ENCODE measurements around the gene MGRN1. TPM values are rescaled to one million over a fixed set of nuclear protein-coding genes. Genes with fewer than 3 reads are reported as not detected.
A peak's percentile ranks its signal among the peaks of the same experiment; 100 is the strongest.

Gene MGRN1
- total RNA-seq, 1 donor from 2014 or later: 79.7 TPM

DNA sequence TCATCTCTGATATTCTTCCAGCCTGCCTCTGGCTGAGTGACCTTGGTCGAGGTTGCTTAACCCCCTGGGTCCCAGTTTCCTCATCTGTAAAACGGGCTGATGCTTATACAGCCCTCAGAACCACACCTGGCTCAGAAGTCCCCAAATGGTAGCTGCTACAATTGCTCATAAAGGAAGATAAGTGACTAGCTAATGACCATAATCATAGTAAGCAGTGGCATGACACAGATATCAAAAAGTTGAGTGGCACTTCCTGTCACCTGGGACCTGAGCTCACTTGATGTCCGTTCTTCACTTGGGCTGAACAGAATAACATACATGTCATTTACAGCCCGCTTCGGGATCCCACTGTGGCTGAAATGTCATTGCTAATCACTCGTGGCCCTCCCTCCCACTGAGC, 1.8 kb downstream of the MGRN1 start:
- Mint-ChIP-seq H3K27ac (ENCODE audit: unreplicated experiment) (no peak overlapping the region), H3K36me3 (ENCODE audit: low read depth) (peaks cover 9% of the 10 kb centered on the region), H3K27me3 (ENCODE audit: low read depth) (no peaks in the 10 kb centered on the region), H3K4me1 (peaks cover 28% of the 10 kb centered on the region), H3K4me3 (peak overlapping the region; percentile 99), H3K9me3 (peaks cover 4% of the 10 kb centered on the region)
- no peak for DNase-seq (ENCODE audit: low read depth, low spot score)
- TF ChIP-seq, protein P1, sequence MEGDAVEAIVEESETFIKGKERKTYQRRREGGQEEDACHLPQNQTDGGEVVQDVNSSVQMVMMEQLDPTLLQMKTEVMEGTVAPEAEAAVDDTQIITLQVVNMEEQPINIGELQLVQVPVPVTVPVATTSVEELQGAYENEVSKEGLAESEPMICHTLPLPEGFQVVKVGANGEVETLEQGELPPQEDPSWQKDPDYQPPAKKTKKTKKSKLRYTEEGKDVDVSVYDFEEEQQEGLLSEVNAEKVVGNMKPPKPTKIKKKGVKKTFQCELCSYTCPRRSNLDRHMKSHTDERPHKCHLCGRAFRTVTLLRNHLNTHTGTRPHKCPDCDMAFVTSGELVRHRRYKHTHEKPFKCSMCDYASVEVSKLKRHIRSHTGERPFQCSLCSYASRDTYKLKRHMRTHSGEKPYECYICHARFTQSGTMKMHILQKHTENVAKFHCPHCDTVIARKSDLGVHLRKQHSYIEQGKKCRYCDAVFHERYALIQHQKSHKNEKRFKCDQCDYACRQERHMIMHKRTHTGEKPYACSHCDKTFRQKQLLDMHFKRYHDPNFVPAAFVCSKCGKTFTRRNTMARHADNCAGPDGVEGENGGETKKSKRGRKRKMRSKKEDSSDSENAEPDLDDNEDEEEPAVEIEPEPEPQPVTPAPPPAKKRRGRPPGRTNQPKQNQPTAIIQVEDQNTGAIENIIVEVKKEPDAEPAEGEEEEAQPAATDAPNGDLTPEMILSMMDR (conservative IDR thresholded peaks at IDR 0.05): no peak

GRCh38 chr16:4628283-4628682, 3.7 kb downstream of the MGRN1 start:
- Mint-ChIP-seq H3K4me3 (no peak overlapping the region), H3K9me3 (peaks cover 6% of the 10 kb centered on the region), H3K4me1 (peaks cover 28% of the 10 kb centered on the region), H3K27me3 (ENCODE audit: low read depth) (no peaks in the 10 kb centered on the region), H3K36me3 (ENCODE audit: low read depth) (peaks cover 12% of the 10 kb centered on the region), H3K27ac (ENCODE audit: unreplicated experiment) (peak overlapping the region; percentile 57)
- TF ChIP-seq, protein P1 (conservative IDR thresholded peaks at IDR 0.05): no peak
- no peak for DNase-seq (ENCODE audit: low read depth, low spot score)

- TF ChIP-seq, protein P1 (conservative IDR thresholded peaks at IDR 0.05): no peak
- peaks cover 16% of the 10 kb centered on the region for H3K4me1 Mint-ChIP-seq
- H3K27me3 Mint-ChIP-seq (ENCODE audit: low read depth): no peaks in the 10 kb centered on the region
- peaks cover 12% of the 10 kb centered on the region for H3K36me3 Mint-ChIP-seq (ENCODE audit: low read depth)
- peaks cover 6% of the 10 kb centered on the region for H3K9me3 Mint-ChIP-seq
- DNase-seq (ENCODE audit: low read depth, low spot score): no peak
- H3K27ac Mint-ChIP-seq (ENCODE audit: unreplicated experiment): no peak overlapping the region
- no peak overlapping the region for H3K4me3 Mint-ChIP-seq
These were observed 6.8 kb downstream of the MGRN1 start for GRCh38 chr16:4631444-4631843.

GRCh38 chr16:4633910-4634635, 9.4 kb downstream of the MGRN1 start:
- Mint-ChIP-seq H3K9me3 (peaks cover 6% of the 10 kb centered on the region), H3K27me3 (ENCODE audit: low read depth) (no peaks in the 10 kb centered on the region), H3K27ac (ENCODE audit: unreplicated experiment) (no peak overlapping the region), H3K4me1 (peaks cover 3% of the 10 kb centered on the region), H3K4me3 (no peak overlapping the region), H3K36me3 (ENCODE audit: low read depth) (peaks cover 11% of the 10 kb centered on the region)
- no peak for DNase-seq (ENCODE audit: low read depth, low spot score)
- TF ChIP-seq, protein P1 (conservative IDR thresholded peaks at IDR 0.05): no peak

- Mint-ChIP-seq H3K4me3 (no peak overlapping the region), H3K27me3 (ENCODE audit: low read depth) (no peaks in the 10 kb centered on the region), H3K9me3 (peaks cover 6% of the 10 kb centered on the region), H3K27ac (ENCODE audit: unreplicated experiment) (no peak overlapping the region), H3K4me1 (peaks cover under 1% of the 10 kb centered on the region), H3K36me3 (ENCODE audit: low read depth) (peaks cover 9% of the 10 kb centered on the region)
- DNase-seq (ENCODE audit: low read depth, low spot score): no peak
- TF ChIP-seq, protein P1 (conservative IDR thresholded peaks at IDR 0.05): no peak
These were observed 10.1 kb downstream of the MGRN1 start for GRCh38 chr16:4634768-4635167.
